NCI-H2227 (cell line): ENCODE data around the gene ADAMTS2.

Source experiments
- DNase-seq: peaks from one replicate; lab custom pipeline; 2025; ENCODE audit not compliant: unreplicated experiment; lab: John Stamatoyannopoulos, UW

ADAMTS2 gene

GRCh38 chr5:179281694-179282093 lies 63.6 kb downstream of the ADAMTS2 start:
- no peak for DNase-seq

- no peak for DNase-seq
Observed at GRCh38 chr5:179280095-179280490, 65.2 kb downstream of the ADAMTS2 start.

- DNase-seq = no peak
Observed at GRCh38 chr5:179279347-179280094, 65.7 kb downstream of the ADAMTS2 start.

GRCh38 chr5:179278546-179278945 lies 66.7 kb downstream of the ADAMTS2 start:
- DNase-seq = no peak

GRCh38 chr5:179278119-179278518 lies 67.1 kb downstream of the ADAMTS2 start:
- no peak for DNase-seq

- no peak for DNase-seq
Observed at GRCh38 chr5:179276838-179277395, 68.3 kb downstream of the ADAMTS2 start.

- DNase-seq = no peak
Observed at GRCh38 chr5:179275941-179276837, 69.1 kb downstream of the ADAMTS2 start.

- no peak for DNase-seq
Observed at GRCh38 chr5:179275381-179275878, 69.8 kb downstream of the ADAMTS2 start.

- no peak for DNase-seq
Observed at GRCh38 chr5:179274321-179275315, 70.6 kb downstream of the ADAMTS2 start.

- no peak for DNase-seq
Observed at GRCh38 chr5:179273441-179274145, 71.7 kb downstream of the ADAMTS2 start.

- DNase-seq = no peak
Observed at GRCh38 chr5:179273073-179273435, 72.2 kb downstream of the ADAMTS2 start.

- DNase-seq = no peak
Observed at GRCh38 chr5:179272326-179273072, 72.8 kb downstream of the ADAMTS2 start.

GRCh38 chr5:179271821-179272325 lies 73.4 kb downstream of the ADAMTS2 start:
- no peak for DNase-seq

- no peak for DNase-seq
Observed at GRCh38 chr5:179271428-179271734, 73.9 kb downstream of the ADAMTS2 start.

- DNase-seq = no peak
Observed at GRCh38 chr5:179270581-179271427, 74.5 kb downstream of the ADAMTS2 start.

- DNase-seq = no peak
Observed at GRCh38 chr5:179269781-179270543, 75.3 kb downstream of the ADAMTS2 start.

GRCh38 chr5:179268966-179269693 lies 76.1 kb downstream of the ADAMTS2 start:
- DNase-seq = no peak
